Nephron (organoid): ENCODE measurements around the gene SPG7.

Experiments used
- H3K27ac Mint-ChIP-seq, 3 experiments: 2 replicates each; pipeline ENCODE4 v1.8.0; 2020; ENCODE audit warnings: mixed read lengths in 3 of 3, mild to moderate bottlenecking in 2 of 3, moderate library complexity in 1 of 3
- H3K27me3 Mint-ChIP-seq: 2 replicates; pipeline ENCODE4 v1.8.0; 2021; ENCODE audit warnings: low read depth, mild to moderate bottlenecking, moderate library complexity, mixed read lengths
- H3K36me3 Mint-ChIP-seq: 2 replicates; pipeline ENCODE4 v1.8.0; 2020; ENCODE audit warnings: low read depth, mixed read lengths
- H3K4me1 Mint-ChIP-seq: 2 replicates; pipeline ENCODE4 v1.8.0; 2020; ENCODE audit warnings: mixed read lengths
- H3K4me3 Mint-ChIP-seq, 3 experiments: 2 replicates each; pipeline ENCODE4 v1.8.0; 2020; ENCODE audit warnings: mild to moderate bottlenecking in 3 of 3, mixed read lengths in 3 of 3, moderate library complexity in 2 of 3
- H3K9me3 Mint-ChIP-seq: 2 replicates; pipeline ENCODE4 v1.8.0; 2020; ENCODE audit warnings: mixed read lengths
- CTCF ChIP-seq, 3 experiments: fragments of 200-600 bp; sonication (generic); IDR thresholded peaks; one replicate each; pipeline ENCODE4 v1.5.0; 2021; ENCODE audit warnings: antibody characterized with exemption in 3 of 3; ENCODE audit not compliant: unreplicated experiment in 3 of 3

Gene SPG7

GRCh38 chr16:89595330-89596060, 87.3 kb downstream of the SPG7 start:
- no peaks in the 10 kb centered on the region for H3K36me3 Mint-ChIP-seq
- H3K9me3 Mint-ChIP-seq = no peaks in the 10 kb centered on the region
- H3K4me3 Mint-ChIP-seq = no peak overlapping the region
- H3K4me1 Mint-ChIP-seq = no peaks in the 10 kb centered on the region
- no peak for TF ChIP-seq CTCF (IDR thresholded peaks at IDR 0.05; ENCODE audit: unreplicated experiment in 3 of 3)
- peaks cover 4% of the 10 kb centered on the region for H3K27me3 Mint-ChIP-seq
- no peak overlapping the region for H3K27ac Mint-ChIP-seq

- H3K27me3 Mint-ChIP-seq = peaks cover 4% of the 10 kb centered on the region
- no peak for TF ChIP-seq CTCF (IDR thresholded peaks at IDR 0.05; ENCODE audit: unreplicated experiment in 3 of 3)
- no peak overlapping the region for H3K27ac Mint-ChIP-seq
- H3K9me3 Mint-ChIP-seq = no peaks in the 10 kb centered on the region
- H3K4me1 Mint-ChIP-seq = no peaks in the 10 kb centered on the region
- no peak overlapping the region for H3K4me3 Mint-ChIP-seq
- H3K36me3 Mint-ChIP-seq = no peaks in the 10 kb centered on the region
Measured at GRCh38 chr16:89596061-89596689, 88.0 kb downstream of the SPG7 start.

- H3K9me3 Mint-ChIP-seq = no peaks in the 10 kb centered on the region
- no peaks in the 10 kb centered on the region for H3K36me3 Mint-ChIP-seq
- H3K27ac Mint-ChIP-seq = no peak overlapping the region
- TF ChIP-seq CTCF (IDR thresholded peaks at IDR 0.05; ENCODE audit: unreplicated experiment in 3 of 3) = no peak
- H3K4me3 Mint-ChIP-seq = no peak overlapping the region
- H3K27me3 Mint-ChIP-seq = peaks cover 4% of the 10 kb centered on the region
- no peaks in the 10 kb centered on the region for H3K4me1 Mint-ChIP-seq
Measured at GRCh38 chr16:89596957-89597649, 88.9 kb downstream of the SPG7 start.

- Mint-ChIP-seq H3K27me3 (peaks cover 7% of the 10 kb centered on the region), H3K36me3 (no peaks in the 10 kb centered on the region), H3K4me3 (no peak overlapping the region), H3K27ac (no peak overlapping the region), H3K4me1 (peaks cover 5% of the 10 kb centered on the region), H3K9me3 (no peaks in the 10 kb centered on the region)
- no peak for TF ChIP-seq CTCF (IDR thresholded peaks at IDR 0.05; ENCODE audit: unreplicated experiment in 3 of 3)
Measured at GRCh38 chr16:89598199-89598598, 90.0 kb downstream of the SPG7 start.

- TF ChIP-seq CTCF (IDR thresholded peaks at IDR 0.05; ENCODE audit: unreplicated experiment in 3 of 3) = peak in 2 of 3 experiments; percentile 9 to 19
- Mint-ChIP-seq H3K4me1 (peaks cover 6% of the 10 kb centered on the region), H3K27me3 (peaks cover 7% of the 10 kb centered on the region), H3K9me3 (no peaks in the 10 kb centered on the region), H3K4me3 (no peak overlapping the region), H3K27ac (no peak overlapping the region), H3K36me3 (no peaks in the 10 kb centered on the region)
Measured at GRCh38 chr16:89599451-89599858, 91.3 kb downstream of the SPG7 start.
